HG03097 (cell line): ENCODE data around the gene ZNF84.

Experiments used
- ATAC-seq: cut with Tn5 transposase; IDR thresholded peaks from one replicate; pipeline ENCODE4 v1.9.1; 2021; ENCODE audit not compliant: unreplicated experiment, low FRiP score

ZNF84 gene

GRCh38 chr12:133037207-133038005 is at the start of gene ZNF84:
TSS of gene ZNF84 (plus strand) at chr12:133037509. CDS start at chr12:133041468, 3,959 bp downstream.
- peak; percentile 86 for ATAC-seq

- ATAC-seq: no peak
Observed at GRCh38 chr12:132998741-132999140, 38.6 kb upstream of the ZNF84 start.

- no peak for ATAC-seq
Observed at GRCh38 chr12:133010657-133011297, 26.5 kb upstream of the ZNF84 start.

- ATAC-seq: no peak
Observed at GRCh38 chr12:133023566-133023965, 13.7 kb upstream of the ZNF84 start.

- ATAC-seq: no peak
Observed at GRCh38 chr12:133026996-133027395, 10.3 kb upstream of the ZNF84 start.

- ATAC-seq: no peak
Observed at GRCh38 chr12:133038118-133038709, 905 bp downstream of the ZNF84 start.

- ATAC-seq: no peak
Observed at GRCh38 chr12:133046698-133047097, 9.4 kb downstream of the ZNF84 start.

- ATAC-seq: no peak
Observed at GRCh38 chr12:133057446-133057845, 20.1 kb downstream of the ZNF84 start.

- ATAC-seq: no peak
Observed at GRCh38 chr12:133058203-133059113, 21.1 kb downstream of the ZNF84 start.

GRCh38 chr12:133061954-133062353 is 24.6 kb downstream of the ZNF84 start:
- no peak for ATAC-seq

- ATAC-seq: no peak
Observed at GRCh38 chr12:133063556-133063955, 26.2 kb downstream of the ZNF84 start.

- no peak for ATAC-seq
Observed at GRCh38 chr12:133073836-133074235, 36.5 kb downstream of the ZNF84 start.

- ATAC-seq: peak; percentile 77
Observed at GRCh38 chr12:133080026-133080367, 42.7 kb downstream of the ZNF84 start.

- ATAC-seq: peak; percentile 76
Observed at GRCh38 chr12:133080368-133081158, 43.3 kb downstream of the ZNF84 start, which contains the start of gene ZNF140. TSS of gene ZNF140 (plus strand) at chr12:133080923. CDS start at chr12:133081321, 398 bp downstream.

- no peak for ATAC-seq
Observed at GRCh38 chr12:133081159-133081780, 44.0 kb downstream of the ZNF84 start.

GRCh38 chr12:133083345-133083744 is 46.0 kb downstream of the ZNF84 start:
- no peak for ATAC-seq

- ATAC-seq: no peak
Observed at GRCh38 chr12:133105620-133106019, 68.3 kb downstream of the ZNF84 start.

GRCh38 chr12:133106253-133106652 is 68.9 kb downstream of the ZNF84 start:
- no peak for ATAC-seq

- no peak for ATAC-seq
Observed at GRCh38 chr12:133107121-133107520, 69.8 kb downstream of the ZNF84 start.
